ENCODE data around the gene NTM.

The NTM gene

GRCh38 chr11:132222345-132222744, 851.9 kb downstream of the NTM start:
- no peak overlapping the region for H3K27ac ChIP-seq (replicated peaks; ENCODE audit: low read length)
- no peak overlapping the region for H3K9ac ChIP-seq (ENCODE audit: low read depth, low read length, poor library complexity)
- no peak overlapping the region for H3K4me3 ChIP-seq (ENCODE audit: low read length in 2 of 2)
- WGBS, 2 donors (ENCODE audit: extremely low coverage in 2 of 2, insufficient read length in 2 of 2, insufficient replicate concordance in 1 of 2) = no CpG with 5 or more reads among the region's 2 CpGs
- no peak overlapping the region for H4K91ac ChIP-seq (ENCODE audit: low read depth, low read length, poor library complexity)
- H2BK15ac ChIP-seq (ENCODE audit: low read length) = no peak overlapping the region
- no peaks in the 10 kb centered on the region for H3K27me3 ChIP-seq (ENCODE audit: control insufficient read depth in 3 of 3, insufficient read depth in 3 of 3, low read depth in 1 of 3, low read length in 3 of 3)
- no peaks in the 10 kb centered on the region for H3K79me1 ChIP-seq (ENCODE audit: low read depth, low read length)
- no peak overlapping the region for H3K23ac ChIP-seq (ENCODE audit: low read depth, low read length, poor library complexity)
- no peaks in the 10 kb centered on the region for H3K4me1 ChIP-seq (ENCODE audit: control insufficient read depth in 2 of 2, insufficient read depth in 1 of 2, low read depth in 1 of 2, low read length in 2 of 2)
- no peak for DNase-seq (ENCODE audit: low spot score)
- no peak overlapping the region for H2BK5ac ChIP-seq (ENCODE audit: low read length)
- no peak overlapping the region for H3K4ac ChIP-seq (ENCODE audit: low read length)
- H2AK5ac ChIP-seq (ENCODE audit: low read depth, low read length) = no peak overlapping the region
- H3K4me2 ChIP-seq (ENCODE audit: insufficient read depth, low read length, poor library complexity, severe bottlenecking) = no peak overlapping the region
- no peak overlapping the region for H2BK12ac ChIP-seq (ENCODE audit: low read length)
- no peak overlapping the region for H3K14ac ChIP-seq (ENCODE audit: low read length)
- H3K9me3 ChIP-seq (replicated peaks in 1 of 2; ENCODE audit: control insufficient read depth in 2 of 2, insufficient read depth in 1 of 2, low read depth in 1 of 2, low read length in 2 of 2) = no peaks in the 10 kb centered on the region
- peaks cover 0 to 1% of the 10 kb centered on the region in 2 donors for H3K36me3 ChIP-seq (replicated peaks in 1 of 2; ENCODE audit: control insufficient read depth in 2 of 2, insufficient read depth in 2 of 2, low read length in 2 of 2)
- H3K18ac ChIP-seq (ENCODE audit: low read length) = no peak overlapping the region
- no peak overlapping the region for H2BK120ac ChIP-seq (ENCODE audit: low read depth, low read length)
- H4K8ac ChIP-seq (ENCODE audit: low read depth, low read length) = no peak overlapping the region
- H2AFZ ChIP-seq (ENCODE audit: low read length) = no peak overlapping the region

DNA sequence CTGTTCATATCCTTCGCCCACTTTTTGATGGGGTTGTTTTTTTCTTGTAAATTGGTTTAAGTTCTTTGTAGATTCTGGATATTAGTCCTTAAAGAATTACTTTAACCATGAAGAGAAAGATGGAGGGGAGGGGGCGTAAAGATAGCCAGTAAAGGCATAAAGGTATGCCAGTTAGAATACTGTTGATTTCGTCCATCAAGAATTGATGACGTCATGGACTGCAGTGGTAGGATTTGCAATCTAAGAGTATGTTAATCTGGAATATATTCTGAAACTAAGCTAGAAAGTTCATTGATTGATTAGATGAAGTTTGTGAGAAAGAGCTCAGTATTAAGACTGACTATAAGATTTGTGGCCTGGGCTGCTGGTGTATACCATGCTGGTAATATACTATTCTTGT, 856.1 kb downstream of the NTM start:
- Histone ChIP-seq H2BK120ac (ENCODE audit: low read depth, low read length) (no peak overlapping the region), H3K9ac (ENCODE audit: low read depth, low read length, poor library complexity) (no peak overlapping the region), H2BK15ac (ENCODE audit: low read length) (no peak overlapping the region), H3K23ac (ENCODE audit: low read depth, low read length, poor library complexity) (no peak overlapping the region), H3K27ac (replicated peaks; ENCODE audit: low read length) (no peak overlapping the region), H3K4me2 (ENCODE audit: insufficient read depth, low read length, poor library complexity, severe bottlenecking) (no peak overlapping the region), H3K4ac (ENCODE audit: low read length) (no peak overlapping the region), H3K4me3 (ENCODE audit: low read length in 2 of 2) (no peak overlapping the region), H2AFZ (ENCODE audit: low read length) (no peak overlapping the region), H2BK12ac (ENCODE audit: low read length) (no peak overlapping the region), H3K79me1 (ENCODE audit: low read depth, low read length) (no peaks in the 10 kb centered on the region), H4K91ac (ENCODE audit: low read depth, low read length, poor library complexity) (no peak overlapping the region), H3K14ac (ENCODE audit: low read length) (no peak overlapping the region), H2BK5ac (ENCODE audit: low read length) (no peak overlapping the region), H3K4me1 (ENCODE audit: control insufficient read depth in 2 of 2, insufficient read depth in 1 of 2, low read depth in 1 of 2, low read length in 2 of 2) (no peaks in the 10 kb centered on the region), H3K18ac (ENCODE audit: low read length) (no peak overlapping the region), H4K8ac (ENCODE audit: low read depth, low read length) (no peak overlapping the region), H3K9me3 (replicated peaks in 1 of 2; ENCODE audit: control insufficient read depth in 2 of 2, insufficient read depth in 1 of 2, low read depth in 1 of 2, low read length in 2 of 2) (no peaks in the 10 kb centered on the region), H3K36me3 (replicated peaks in 1 of 2; ENCODE audit: control insufficient read depth in 2 of 2, insufficient read depth in 2 of 2, low read length in 2 of 2) (peaks cover 0 to 1% of the 10 kb centered on the region in 2 donors), H2AK5ac (ENCODE audit: low read depth, low read length) (no peak overlapping the region), H3K27me3 (ENCODE audit: control insufficient read depth in 3 of 3, insufficient read depth in 3 of 3, low read depth in 1 of 3, low read length in 3 of 3) (no peaks in the 10 kb centered on the region)
- no peak for DNase-seq (ENCODE audit: low spot score)
- WGBS, 2 donors (ENCODE audit: extremely low coverage in 2 of 2, insufficient read length in 2 of 2, insufficient replicate concordance in 1 of 2) = no CpG with 5 or more reads among the region's 4 CpGs

DNA sequence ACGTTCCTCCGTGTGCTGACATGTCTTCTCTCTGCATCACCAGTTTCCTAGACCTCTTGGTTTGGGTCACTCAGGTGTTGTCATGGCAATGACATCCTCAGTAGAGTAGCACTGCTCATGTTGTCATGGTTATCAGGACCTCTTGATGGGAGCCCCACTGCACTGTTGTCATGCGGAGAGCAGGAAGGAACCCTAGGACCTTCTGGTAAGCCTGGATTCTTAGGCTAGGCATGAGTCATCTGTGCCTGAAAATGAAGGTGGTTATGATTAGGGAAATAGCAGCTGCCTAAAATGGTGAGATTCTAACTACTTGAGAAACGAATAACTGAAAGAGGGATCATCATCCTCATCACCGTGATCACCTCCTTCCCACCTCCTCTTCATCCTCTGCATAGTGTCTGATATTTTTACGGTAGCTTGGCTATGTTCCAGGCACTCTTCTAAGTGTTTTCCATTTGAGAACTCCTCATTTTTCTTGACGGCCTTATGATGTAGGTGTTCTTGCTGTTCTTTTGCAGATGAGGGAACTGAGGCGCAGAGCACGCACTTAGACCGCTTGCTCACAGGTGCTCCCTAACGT, 858.4 kb downstream of the NTM start:
- Histone ChIP-seq H3K36me3 (replicated peaks in 1 of 2; ENCODE audit: control insufficient read depth in 2 of 2, insufficient read depth in 2 of 2, low read length in 2 of 2) (peaks cover 0 to 1% of the 10 kb centered on the region in 2 donors), H3K27ac (replicated peaks; ENCODE audit: low read length) (no peak overlapping the region), H3K9ac (ENCODE audit: low read depth, low read length, poor library complexity) (no peak overlapping the region)

GRCh38 chr11:132231656-132232347, 861.4 kb downstream of the NTM start:
- Histone ChIP-seq H3K23ac (ENCODE audit: low read depth, low read length, poor library complexity) (no peak overlapping the region), H2AFZ (ENCODE audit: low read length) (no peak overlapping the region), H3K4me1 (ENCODE audit: control insufficient read depth in 2 of 2, insufficient read depth in 1 of 2, low read depth in 1 of 2, low read length in 2 of 2) (no peaks in the 10 kb centered on the region), H2BK15ac (ENCODE audit: low read length) (no peak overlapping the region), H2AK5ac (ENCODE audit: low read depth, low read length) (no peak overlapping the region), H3K14ac (ENCODE audit: low read length) (no peak overlapping the region), H3K27ac (replicated peaks; ENCODE audit: low read length) (no peak overlapping the region), H4K91ac (ENCODE audit: low read depth, low read length, poor library complexity) (no peak overlapping the region), H3K18ac (ENCODE audit: low read length) (no peak overlapping the region), H3K9me3 (replicated peaks in 1 of 2; ENCODE audit: control insufficient read depth in 2 of 2, insufficient read depth in 1 of 2, low read depth in 1 of 2, low read length in 2 of 2) (no peaks in the 10 kb centered on the region), H2BK120ac (ENCODE audit: low read depth, low read length) (no peak overlapping the region), H3K9ac (ENCODE audit: low read depth, low read length, poor library complexity) (no peak overlapping the region), H3K4ac (ENCODE audit: low read length) (no peak overlapping the region), H2BK5ac (ENCODE audit: low read length) (no peak overlapping the region), H3K36me3 (replicated peaks in 1 of 2; ENCODE audit: control insufficient read depth in 2 of 2, insufficient read depth in 2 of 2, low read length in 2 of 2) (peaks cover 0 to 1% of the 10 kb centered on the region in 2 donors), H4K8ac (ENCODE audit: low read depth, low read length) (no peak overlapping the region), H3K4me3 (ENCODE audit: low read length in 2 of 2) (no peak overlapping the region), H3K4me2 (ENCODE audit: insufficient read depth, low read length, poor library complexity, severe bottlenecking) (no peak overlapping the region), H2BK12ac (ENCODE audit: low read length) (no peak overlapping the region), H3K27me3 (ENCODE audit: control insufficient read depth in 3 of 3, insufficient read depth in 3 of 3, low read depth in 1 of 3, low read length in 3 of 3) (no peaks in the 10 kb centered on the region), H3K79me1 (ENCODE audit: low read depth, low read length) (no peaks in the 10 kb centered on the region)
- WGBS, 2 donors (ENCODE audit: extremely low coverage in 2 of 2, insufficient read length in 2 of 2, insufficient replicate concordance in 1 of 2) = no CpG with 5 or more reads among the region's 13 CpGs
- DNase-seq (ENCODE audit: low spot score) = no peak

More for the DNA sequence above, 858.4 kb downstream of the NTM start:
- Histone ChIP-seq H2BK5ac (ENCODE audit: low read length) (no peak overlapping the region), H4K91ac (ENCODE audit: low read depth, low read length, poor library complexity) (no peak overlapping the region), H3K4me3 (ENCODE audit: low read length in 2 of 2) (no peak overlapping the region), H2BK15ac (ENCODE audit: low read length) (no peak overlapping the region), H3K18ac (ENCODE audit: low read length) (no peak overlapping the region), H3K23ac (ENCODE audit: low read depth, low read length, poor library complexity) (no peak overlapping the region), H3K14ac (ENCODE audit: low read length) (no peak overlapping the region), H3K4me1 (ENCODE audit: control insufficient read depth in 2 of 2, insufficient read depth in 1 of 2, low read depth in 1 of 2, low read length in 2 of 2) (no peaks in the 10 kb centered on the region), H3K4me2 (ENCODE audit: insufficient read depth, low read length, poor library complexity, severe bottlenecking) (no peak overlapping the region), H3K4ac (ENCODE audit: low read length) (no peak overlapping the region), H2AK5ac (ENCODE audit: low read depth, low read length) (no peak overlapping the region), H2BK12ac (ENCODE audit: low read length) (no peak overlapping the region), H3K9me3 (replicated peaks in 1 of 2; ENCODE audit: control insufficient read depth in 2 of 2, insufficient read depth in 1 of 2, low read depth in 1 of 2, low read length in 2 of 2) (no peaks in the 10 kb centered on the region), H3K27me3 (ENCODE audit: control insufficient read depth in 3 of 3, insufficient read depth in 3 of 3, low read depth in 1 of 3, low read length in 3 of 3) (no peaks in the 10 kb centered on the region), H2BK120ac (ENCODE audit: low read depth, low read length) (no peak overlapping the region), H4K8ac (ENCODE audit: low read depth, low read length) (no peak overlapping the region), H3K79me1 (ENCODE audit: low read depth, low read length) (no peaks in the 10 kb centered on the region), H2AFZ (ENCODE audit: low read length) (no peak overlapping the region)
- no CpG with 5 or more reads among the region's 11 CpGs for WGBS, 2 donors (ENCODE audit: extremely low coverage in 2 of 2, insufficient read length in 2 of 2, insufficient replicate concordance in 1 of 2)
- DNase-seq (ENCODE audit: low spot score) = no peak

Measured in neuronal stem cell (in vitro differentiated cells).